Adrenal gland (tissue), 12 donors: Measurements from ENCODE around the gene MBOAT7. TPM values are rescaled to one million over a fixed set of nuclear protein-coding genes. Genes with fewer than 3 reads are reported as not detected.
"Not testable (repeated sequence)": the region's sequence is repeated elsewhere in the genome, so short reads cannot be mapped to it uniquely, and the experiment has no call there.

Experiments used
- DNase-seq, 7 donors: peaks; one replicate each; pipeline ENCODE4 v3.0.0-alpha.2; 2019 to 2020
- H3K27ac ChIP-seq, 5 donors: fragments of 200-600 bp; sonication (generic) in 4 of 5; 1 replicate in 3 of 5; 2 replicates in 2 of 5; pipeline versions ENCODE4 v1.5.1 to v1.8.0; 2016 to 2020; ENCODE audit warnings: mild to moderate bottlenecking in 1 of 5
- H3K27me3 ChIP-seq: fragments of 200-600 bp; 2 replicates; pipeline ENCODE4 v1.8.0; 2021
- H3K36me3 ChIP-seq, 2 donors: fragments of 200-600 bp; replicated peaks in 1 of 2; 1 replicate in 1 of 2; 2 replicates in 1 of 2; pipeline versions ENCODE4 v1.5.1 to v1.8.0; 2018 to 2022
- H3K4me1 ChIP-seq, 2 donors: fragments of 200-600 bp; replicated peaks in 1 of 2; 1 replicate in 1 of 2; 2 replicates in 1 of 2; pipeline versions ENCODE4 v1.5.1 to v1.8.0; 2018 to 2021
- H3K4me3 ChIP-seq, 4 donors: fragments of 200-600 bp; sonication (generic) in 3 of 4; one replicate each; pipeline ENCODE4 v1.5.1; 2016 to 2018
- H3K9me3 ChIP-seq, 3 donors: fragments of 200-600 bp; sonication (generic) in 1 of 3; replicated peaks in 1 of 3; 1 replicate in 2 of 3; 2 replicates in 1 of 3; pipeline versions ENCODE4 v1.5.1 to v1.8.0; 2016 to 2021
- POLR2A ChIP-seq, 2 donors: fragments of 450-650 bp; IDR thresholded peaks; one replicate each; pipeline ENCODE4 v1.6.1; 2017; ENCODE audit warnings: antibody characterized with exemption in 2 of 2, mild to moderate bottlenecking in 2 of 2, moderate library complexity in 1 of 2
- WGBS, 4 donors: extraction: QIAGEN DNeasy Blood & Tissue Kit in 2 of 4; methylation state at CpG; one replicate each; pipeline versions ENCODE4 v1.1.5 to v1.1.7; 2013 to 2017; 5-methylcytosine and 5-hydroxymethylcytosine counted together
- intact Hi-C, 2 donors: fragments of 100-400 bp; cut with DNase I; formaldehyde crosslinking; loops; one replicate each; pipeline versions ENCODE4 v1.14.1 to v1.15.0; 2022 to 2023
- polyA plus RNA-seq, 3 donors: library from polyadenylated mRNA; stranded (reverse); fragments of 200-250 nt in 2 of 3; fragments of 350-450 nt in 1 of 3; fragmentation: Illumina TruSeq in 1 of 3; extraction: RNeasy Lipid Tissue Mini Kit (QIAGEN cat#74804) in 1 of 3; gene quantifications; one replicate each; pipeline ENCODE4 v1.2.3, GENCODE V29; 2013 to 2014
- total RNA-seq, 9 donors: library from RNA; depleted of rRNA in 4 of 9; stranded (reverse); fragments of >200 nt in 4 of 9; fragments of 120-200 nt in 1 of 9; fragmentation: NEBNext Ultra II Directional in 1 of 9; extraction: Animal tissue kit (Norgen Biotek cat#: 25700) in 1 of 9; gene quantifications; one replicate each; pipeline versions ENCODE4 v1.1.0 to v1.2.4, GENCODE V29; 2013 to 2023
- TF ChIP-seq, protein P1 (sequence below), 6 experiments: fragments of 450-650 bp in 4 of 6; fragments of 200-600 bp in 2 of 6; sonication (generic) in 1 of 6; IDR thresholded peaks; 1 replicate in 5 of 6; 2 replicates in 1 of 6; pipeline versions ENCODE4 v1.5.1 to v1.8.0; 2016 to 2021; ENCODE audit warnings: antibody characterized with exemption in 6 of 6, mild to moderate bottlenecking in 2 of 6, moderate library complexity in 1 of 6
- donor health status: healthy with polysubstance abuse.
- donor health status: Bipolar disorder and iron deficiency.
- donor health status: DM: yes; HTN: yes; CAD: no.
- donor health status: DM: no; HTN: no; CAD: no.
- donor health status: DM: no; HTN: no; CAD: no.
- donor health status: DM: yes; HTN: yes; CAD: no.

Gene MBOAT7
- total and polyA plus RNA-seq, 12 donors: 98.0 to 670 (median 327) TPM

DNA sequence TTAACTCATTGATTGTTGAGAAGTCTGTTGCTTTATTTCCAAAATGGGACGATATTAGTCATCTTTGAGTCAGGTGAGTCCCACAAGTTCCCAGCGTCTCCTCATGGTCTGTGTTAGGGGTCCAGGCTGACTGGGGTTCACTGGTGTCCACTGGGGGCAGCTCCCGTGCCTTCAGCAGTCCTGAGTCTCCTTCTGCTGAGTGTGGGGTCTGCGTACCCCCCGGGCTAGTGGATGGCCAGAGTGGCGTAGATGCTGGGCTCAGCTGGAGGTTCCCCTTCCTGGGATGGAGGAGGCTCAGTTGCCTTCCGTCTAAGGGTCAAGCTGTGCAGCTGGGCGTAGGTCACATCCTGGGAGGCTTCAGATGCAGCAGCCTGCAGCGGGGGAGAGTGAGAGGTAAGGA lies 27.5 kb upstream of the MBOAT7 start:
- Histone ChIP-seq H3K4me1 (no peaks in the 10 kb centered on the region), H3K27ac (no peak overlapping the region), H3K36me3 (no peaks in the 10 kb centered on the region), H3K4me3 (no peak overlapping the region), H3K9me3 (no peaks in the 10 kb centered on the region), H3K27me3 (no peaks in the 10 kb centered on the region)
- 82 to 88% (median 85%) methylated on average over 3 to 9 of the region's 9 CpGs for WGBS, 4 donors
- no peak for TF ChIP-seq POLR2A (IDR thresholded peaks at IDR 0.05)
- intact Hi-C loops: no loop called here
- peak in 1 of 7 donors; percentile 7 for DNase-seq

DNA sequence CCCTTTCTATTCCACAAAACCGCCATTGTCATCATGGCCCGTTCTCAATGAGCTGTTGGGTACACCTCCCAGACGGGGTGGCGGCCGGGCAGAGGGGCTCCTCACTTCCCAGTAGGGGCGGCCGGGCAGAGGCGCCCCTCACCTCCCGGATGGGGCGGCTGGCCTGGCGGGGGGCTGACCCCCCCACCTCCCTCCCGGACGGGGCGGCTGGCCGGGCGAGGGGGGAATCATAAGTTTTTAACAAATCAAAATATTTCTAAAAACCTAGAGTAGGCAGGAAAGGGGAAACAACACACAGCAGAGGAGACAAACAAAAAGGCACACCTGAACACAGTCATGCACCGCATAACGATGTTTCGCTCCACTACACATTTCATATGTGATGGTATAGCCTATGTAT lies 25.4 kb upstream of the MBOAT7 start:
- H3K4me3 ChIP-seq, H3K9me3 ChIP-seq, DNase-seq, H3K27me3 ChIP-seq, intact Hi-C loops, H3K27ac ChIP-seq, H3K36me3 ChIP-seq: not testable (repeated sequence)
- peaks cover 10 to 11% of the 10 kb centered on the region in 2 donors for H3K4me1 ChIP-seq
- 90 to 97% (median 93%) methylated on average over 5 to 14 of the region's 19 CpGs for WGBS, 4 donors

DNA sequence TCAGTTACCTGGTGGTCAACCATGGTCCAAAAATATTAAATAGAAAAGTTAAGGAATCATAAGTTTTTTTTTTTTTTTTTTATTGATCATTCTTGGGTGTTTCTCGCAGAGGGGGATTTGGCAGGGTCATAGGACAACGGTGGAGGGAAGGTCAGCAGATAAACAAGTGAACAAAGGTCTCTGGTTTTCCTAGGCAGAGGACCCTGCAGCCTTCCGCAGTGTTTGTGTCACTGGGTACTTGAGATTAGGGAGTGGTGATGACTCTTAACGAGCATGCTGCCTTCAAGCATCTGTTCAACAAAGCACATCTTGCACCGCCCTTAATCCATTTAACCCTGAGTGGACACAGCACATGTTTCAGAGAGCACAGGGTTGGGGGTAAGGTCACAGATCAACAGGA lies 24.8 kb upstream of the MBOAT7 start:
- H3K27ac ChIP-seq, DNase-seq, H3K27me3 ChIP-seq, H3K9me3 ChIP-seq, H3K36me3 ChIP-seq, intact Hi-C loops, H3K4me3 ChIP-seq: not testable (repeated sequence)
- H3K4me1 ChIP-seq: peaks cover 15 to 16% of the 10 kb centered on the region in 2 donors
- WGBS, 4 donors: 65 to 79% (median 67%) methylated on average over 4 to 5 of the region's 5 CpGs

DNA sequence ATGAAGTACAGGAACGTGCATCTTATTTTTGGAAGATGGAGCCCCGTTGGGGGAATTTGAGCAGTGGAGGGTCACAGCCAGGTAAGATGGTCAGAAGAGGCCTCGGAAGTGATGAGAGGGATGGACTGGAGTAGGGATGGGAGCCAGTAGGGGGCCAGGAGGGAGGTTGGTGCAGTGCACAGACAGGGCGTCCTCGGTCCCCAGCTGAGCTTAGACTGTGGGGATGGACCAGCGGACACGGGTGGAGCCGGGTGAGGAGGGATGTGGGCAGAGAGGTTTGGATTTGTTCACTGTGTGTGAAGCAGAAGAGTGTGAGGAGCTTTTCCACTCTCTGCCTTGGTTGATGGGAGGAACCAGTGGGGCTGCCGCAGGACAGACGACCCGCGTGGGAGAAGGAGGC lies 21.9 kb upstream of the MBOAT7 start:
- intact Hi-C loops: no loop called here
- peaks cover 0 to 21% of the 10 kb centered on the region in 2 donors for H3K36me3 ChIP-seq
- WGBS, 4 donors: 83 to 91% (median 87%) methylated on average over 12 of the region's 12 CpGs
- H3K27ac ChIP-seq: peak overlapping the region in 1 of 5 donors; percentile 100
- no peaks in the 10 kb centered on the region for H3K27me3 ChIP-seq
- no peak for TF ChIP-seq POLR2A (IDR thresholded peaks at IDR 0.05)
- TF ChIP-seq, protein P1, sequence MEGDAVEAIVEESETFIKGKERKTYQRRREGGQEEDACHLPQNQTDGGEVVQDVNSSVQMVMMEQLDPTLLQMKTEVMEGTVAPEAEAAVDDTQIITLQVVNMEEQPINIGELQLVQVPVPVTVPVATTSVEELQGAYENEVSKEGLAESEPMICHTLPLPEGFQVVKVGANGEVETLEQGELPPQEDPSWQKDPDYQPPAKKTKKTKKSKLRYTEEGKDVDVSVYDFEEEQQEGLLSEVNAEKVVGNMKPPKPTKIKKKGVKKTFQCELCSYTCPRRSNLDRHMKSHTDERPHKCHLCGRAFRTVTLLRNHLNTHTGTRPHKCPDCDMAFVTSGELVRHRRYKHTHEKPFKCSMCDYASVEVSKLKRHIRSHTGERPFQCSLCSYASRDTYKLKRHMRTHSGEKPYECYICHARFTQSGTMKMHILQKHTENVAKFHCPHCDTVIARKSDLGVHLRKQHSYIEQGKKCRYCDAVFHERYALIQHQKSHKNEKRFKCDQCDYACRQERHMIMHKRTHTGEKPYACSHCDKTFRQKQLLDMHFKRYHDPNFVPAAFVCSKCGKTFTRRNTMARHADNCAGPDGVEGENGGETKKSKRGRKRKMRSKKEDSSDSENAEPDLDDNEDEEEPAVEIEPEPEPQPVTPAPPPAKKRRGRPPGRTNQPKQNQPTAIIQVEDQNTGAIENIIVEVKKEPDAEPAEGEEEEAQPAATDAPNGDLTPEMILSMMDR (IDR thresholded peaks at IDR 0.05): peak in 1 of 6 experiments; percentile 8
- no peak overlapping the region for H3K4me3 ChIP-seq
- H3K4me1 ChIP-seq: peaks cover 41 to 44% of the 10 kb centered on the region in 2 donors
- peak in 1 of 7 donors; percentile 19 for DNase-seq
- H3K9me3 ChIP-seq: no peaks in the 10 kb centered on the region

DNA sequence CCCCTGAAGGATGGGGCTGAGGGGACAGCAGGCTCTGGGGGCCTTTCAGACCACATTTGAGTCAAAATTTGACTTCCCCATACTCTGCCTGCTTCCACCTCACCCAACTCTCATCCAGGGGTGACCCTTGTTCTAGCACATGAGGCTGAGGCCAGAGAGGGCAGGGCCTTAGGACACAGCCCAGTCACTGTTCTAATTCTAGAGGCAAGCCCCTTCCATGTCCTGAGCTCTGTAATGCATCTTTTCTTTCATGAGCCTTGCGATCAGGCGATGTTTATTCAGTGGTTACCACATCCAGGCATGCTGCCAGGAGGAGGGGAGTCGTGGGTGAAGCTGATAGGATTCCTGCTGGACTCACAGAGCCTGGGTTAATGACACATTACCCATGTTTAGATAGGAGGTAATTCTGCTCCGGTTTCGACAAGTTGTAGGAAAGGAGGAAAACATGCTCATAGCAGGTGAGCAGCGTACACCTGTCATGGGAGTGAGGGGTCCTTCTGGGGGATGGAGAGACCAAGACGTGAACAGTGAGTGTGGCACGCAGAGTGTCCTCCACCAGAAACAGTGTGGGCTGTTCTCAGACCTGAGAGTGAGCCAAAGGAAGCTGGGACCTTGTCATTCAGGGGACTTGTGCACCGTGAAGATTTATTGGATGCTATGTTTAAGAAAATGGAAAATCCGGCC lies 20.6 kb upstream of the MBOAT7 start:
- Histone ChIP-seq H3K4me1 (peaks cover 41 to 57% of the 10 kb centered on the region in 2 donors), H3K4me3 (peak overlapping the region in 1 of 4 donors; percentile 13), H3K9me3 (no peaks in the 10 kb centered on the region), H3K27me3 (no peaks in the 10 kb centered on the region), H3K27ac (peak overlapping the region; percentile 82 to 100 (median 95)), H3K36me3 (peaks cover 0 to 34% of the 10 kb centered on the region in 2 donors)
- intact Hi-C loops: no loop called here
- TF ChIP-seq POLR2A (IDR thresholded peaks at IDR 0.05): peak in 1 of 2 donors; percentile 82
- TF ChIP-seq, protein P1 (IDR thresholded peaks at IDR 0.05): no peak
- peak; percentile 90 to 99 (median 98) for DNase-seq
- 15 to 24% (median 19%) methylated on average over 10 of the region's 10 CpGs for WGBS, 4 donors
